H9 (cell line): Measurements from ENCODE around the gene RB1. TPM values are rescaled to one million over a fixed set of nuclear protein-coding genes. Genes with fewer than 3 reads are reported as not detected.

Experiments
- DNase-seq: peaks from one replicate; pipeline ENCODE4 v3.0.0-alpha.2; 2017
- H2AFZ ChIP-seq: one replicate; pipeline ENCODE4 v1.6.1; 2013; ENCODE audit warnings: mild to moderate bottlenecking, low read length, control low read depth, moderate library complexity
- H2AK5ac ChIP-seq: 2 replicates; pipeline ENCODE4 v1.6.1; 2013; ENCODE audit warnings: low read length, control low read depth, mixed read lengths; ENCODE audit not compliant: insufficient read length
- H2BK120ac ChIP-seq: one replicate; pipeline ENCODE4 v1.6.1; 2013; ENCODE audit warnings: low read depth, mild to moderate bottlenecking, low read length, control low read depth, inconsistent platforms; ENCODE audit not compliant: poor library complexity, severe bottlenecking
- H2BK12ac ChIP-seq: 2 replicates; pipeline ENCODE4 v1.6.1; 2013; ENCODE audit warnings: low read length, control low read depth, mixed read lengths, low read depth; ENCODE audit not compliant: insufficient read length
- H2BK15ac ChIP-seq: 2 replicates; pipeline ENCODE4 v1.6.1; 2013; ENCODE audit warnings: low read depth, low read length, control low read depth
- H2BK20ac ChIP-seq: one replicate; pipeline ENCODE4 v1.6.1; 2013; ENCODE audit warnings: low read depth, mild to moderate bottlenecking, low read length, control low read depth, inconsistent platforms; ENCODE audit not compliant: poor library complexity, severe bottlenecking
- H2BK5ac ChIP-seq: 2 replicates; pipeline ENCODE4 v1.6.1; 2013; ENCODE audit warnings: low read length, control low read depth, mixed read lengths; ENCODE audit not compliant: insufficient read length
- H3K14ac ChIP-seq: 2 replicates; pipeline ENCODE4 v1.6.1; 2013; ENCODE audit warnings: low read length, control low read depth; ENCODE audit not compliant: insufficient read depth
- H3K18ac ChIP-seq: 2 replicates; pipeline ENCODE4 v1.6.1; 2013; ENCODE audit warnings: low read depth, mild to moderate bottlenecking, mixed read lengths, low read length, control low read depth; ENCODE audit not compliant: insufficient read length
- H3K23ac ChIP-seq: 2 replicates; pipeline ENCODE4 v1.6.1; 2013; ENCODE audit warnings: low read length, control low read depth, mixed read lengths, low read depth; ENCODE audit not compliant: insufficient read length
- H3K23me2 ChIP-seq: 2 replicates; pipeline ENCODE4 v1.6.1; 2013; ENCODE audit warnings: low read depth, mild to moderate bottlenecking, mixed read lengths, low read length, control low read depth; ENCODE audit not compliant: insufficient read length, poor library complexity, severe bottlenecking
- H3K27ac ChIP-seq: 2 replicates; pipeline ENCODE4 v1.5.1; 2013; ENCODE audit warnings: low read length, control low read depth, mixed read lengths, low read depth; ENCODE audit not compliant: insufficient read length
- H3K27me3 ChIP-seq: 2 replicates; pipeline ENCODE4 v1.6.1; 2013; ENCODE audit warnings: low read length, control low read depth, inconsistent platforms; ENCODE audit not compliant: insufficient read depth
- H3K4ac ChIP-seq: 2 replicates; pipeline ENCODE4 v1.6.1; 2013; ENCODE audit warnings: low read depth, mild to moderate bottlenecking, control low read depth, inconsistent platforms, low read length, moderate library complexity
- H3K4me1 ChIP-seq: 2 replicates; pipeline ENCODE4 v1.6.1; 2013; ENCODE audit warnings: low read length, control low read depth, inconsistent platforms; ENCODE audit not compliant: insufficient read depth
- H3K4me2 ChIP-seq: 2 replicates; pipeline ENCODE4 v1.6.1; 2013; ENCODE audit warnings: low read length, control low read depth, mixed read lengths; ENCODE audit not compliant: insufficient read length, insufficient read depth
- H3K56ac ChIP-seq: 2 replicates; pipeline ENCODE4 v1.6.1; 2013; ENCODE audit warnings: low read depth, mild to moderate bottlenecking, mixed read lengths, low read length, control low read depth; ENCODE audit not compliant: insufficient read length
- H3K79me1 ChIP-seq: 2 replicates; pipeline ENCODE4 v1.6.1; 2013; ENCODE audit warnings: low read depth, mild to moderate bottlenecking, moderate library complexity, low read length, control low read depth, inconsistent platforms; ENCODE audit not compliant: insufficient read depth, poor library complexity, severe bottlenecking
- H3K79me2 ChIP-seq: 2 replicates; pipeline ENCODE4 v1.6.1; 2013; ENCODE audit warnings: low read length, control low read depth, inconsistent platforms; ENCODE audit not compliant: insufficient read depth
- H3K9ac ChIP-seq: 2 replicates; pipeline ENCODE4 v1.6.1; 2013; ENCODE audit warnings: low read length, control low read depth, mixed read lengths; ENCODE audit not compliant: insufficient read length; ENCODE audit errors: extremely low read depth
- H3K9me3 ChIP-seq: one replicate; pipeline ENCODE4 v1.6.1; 2013; ENCODE audit warnings: low read depth, low read length, inconsistent platforms; ENCODE audit not compliant: control insufficient read depth
- H3T11ph ChIP-seq: one replicate; pipeline ENCODE4 v1.6.1; 2013; ENCODE audit warnings: mild to moderate bottlenecking, low read length, control low read depth, inconsistent platforms
- H4K20me1 ChIP-seq: one replicate; pipeline ENCODE4 v1.6.1; 2013; ENCODE audit not compliant: control insufficient read depth, insufficient read length, insufficient read depth
- H4K5ac ChIP-seq: 2 replicates; pipeline ENCODE4 v1.6.1; 2013; ENCODE audit warnings: low read depth, mild to moderate bottlenecking, mixed read lengths, low read length, control low read depth; ENCODE audit not compliant: insufficient read length
- H4K8ac ChIP-seq: replicated peaks from 2 replicates; pipeline ENCODE4 v1.6.1; 2013; ENCODE audit warnings: low read length, control low read depth, mixed read lengths, low read depth; ENCODE audit not compliant: insufficient read length
- H4K91ac ChIP-seq: 2 replicates; pipeline ENCODE4 v1.6.1; 2013; ENCODE audit warnings: low read depth, mild to moderate bottlenecking, moderate library complexity, mixed read lengths, low read length, control low read depth; ENCODE audit not compliant: insufficient read length
- H3K27ac Mint-ChIP-seq, 3 experiments: 2 replicates in 2 of 3; 3 replicates in 1 of 3; pipeline ENCODE4 v1.8.0; 2020 to 2021; ENCODE audit warnings: mixed read lengths in 3 of 3, mild to moderate bottlenecking in 1 of 3, moderate library complexity in 1 of 3
- H3K27me3 Mint-ChIP-seq: 2 replicates; pipeline ENCODE4 v1.8.0; 2021; ENCODE audit warnings: low read depth, mild to moderate bottlenecking, moderate library complexity, mixed read lengths
- H3K36me3 Mint-ChIP-seq, 3 experiments: 2 replicates in 2 of 3; 3 replicates in 1 of 3; pipeline ENCODE4 v1.8.0; 2020 to 2021; ENCODE audit warnings: low read depth in 3 of 3, mixed read lengths in 3 of 3; ENCODE audit not compliant: insufficient read depth in 1 of 3
- H3K4me1 Mint-ChIP-seq, 2 experiments: 2 replicates each; pipeline ENCODE4 v1.8.0; 2020; ENCODE audit warnings: mixed read lengths in 2 of 2
- H3K4me3 Mint-ChIP-seq, 2 experiments: 2 replicates in 1 of 2; 3 replicates in 1 of 2; pipeline ENCODE4 v1.8.0; 2020 to 2021; ENCODE audit warnings: mild to moderate bottlenecking in 2 of 2, mixed read lengths in 2 of 2, moderate library complexity in 1 of 2
- H3K9me3 Mint-ChIP-seq, 2 experiments: 2 replicates in 1 of 2; 3 replicates in 1 of 2; pipeline ENCODE4 v1.8.0; 2020; ENCODE audit warnings: mild to moderate bottlenecking in 2 of 2, mixed read lengths in 2 of 2, moderate library complexity in 1 of 2
- CTCF ChIP-seq: fragments of 200-600 bp; sonication (generic); conservative IDR thresholded peaks from 3 replicates; pipeline ENCODE4 v1.8.0; 2021; ENCODE audit warnings: antibody characterized with exemption, mild to moderate bottlenecking
- total RNA-seq: library from RNA; stranded (reverse); gene quantifications from 2 replicates; pipeline ENCODE4 v1.2.1, GENCODE V29; 2021

The RB1 gene
- total RNA-seq, 1 experiment from 2014 or later: 20.5 TPM

GRCh38 chr13:48405875-48406274, 102.3 kb downstream of the RB1 start:
- Mint-ChIP-seq H3K4me1 (peaks cover 0 to 5% of the 10 kb centered on the region in 2 experiments; a peak in 2 of 4 replicates), H3K27ac (no peak overlapping the region)
- H3K79me1 ChIP-seq: no peaks in the 10 kb centered on the region

More at GRCh38 chr13:48405875-48406274, 102.3 kb downstream of the RB1 start:
- H3K23ac ChIP-seq: no peak overlapping the region
- no peaks in the 10 kb centered on the region for H3K27me3 Mint-ChIP-seq
- H2BK120ac ChIP-seq: no peak overlapping the region
- H3K4ac ChIP-seq: no peak overlapping the region
- H3K4me2 ChIP-seq: no peak overlapping the region
- no peak overlapping the region for H3K18ac ChIP-seq
- H3K14ac ChIP-seq: no peak overlapping the region
- H3K27me3 ChIP-seq: no peaks in the 10 kb centered on the region
- no peaks in the 10 kb centered on the region for H3K9me3 ChIP-seq
- H2BK15ac ChIP-seq: no peak overlapping the region
- no peak for DNase-seq
- no peak overlapping the region for H3K4me3 Mint-ChIP-seq
- no peak overlapping the region for H2BK20ac ChIP-seq
- no peak overlapping the region for H2AFZ ChIP-seq
- TF ChIP-seq CTCF: no peak
- no peaks in the 10 kb centered on the region for H3K4me1 ChIP-seq
- no peak overlapping the region for H3K9ac ChIP-seq
- H4K91ac ChIP-seq: no peak overlapping the region
- no peaks in the 10 kb centered on the region for H3K36me3 Mint-ChIP-seq
- H3T11ph ChIP-seq: no peak overlapping the region
- H4K20me1 ChIP-seq: no peaks in the 10 kb centered on the region
- no peak overlapping the region for H3K27ac ChIP-seq
- no peaks in the 10 kb centered on the region for H3K23me2 ChIP-seq
- H2BK12ac ChIP-seq: no peak overlapping the region
- H4K5ac ChIP-seq: no peak overlapping the region
- no peak overlapping the region for H4K8ac ChIP-seq
- H3K79me2 ChIP-seq: no peaks in the 10 kb centered on the region
- no peak overlapping the region for H3K56ac ChIP-seq
- H2AK5ac ChIP-seq: no peak overlapping the region
- no peaks in the 10 kb centered on the region for H3K9me3 Mint-ChIP-seq
- no peak overlapping the region for H2BK5ac ChIP-seq
